K562 (cell line): Measurements from ENCODE around the gene AHCYL1. TPM values are rescaled to one million over a fixed set of nuclear protein-coding genes. Genes with fewer than 3 reads are reported as not detected.

Experiments used
- ATAC-seq: fragments of 200-7000 bp; cut with Tn5 transposase; 3 replicates; pipeline ENCODE4 v1.9.1; 2020; ENCODE audit warnings: moderate library complexity
- BruUV-seq: library from RNA; stranded (reverse); fragments of 400-500 nt; replicated peaks from 2 replicates; lab custom pipeline; 2021; lab: Mats Ljungman, UMichigan
- CTCF ChIA-PET: fragments of 300-600 bp; formaldehyde crosslinking; extraction: SDS; loops from one replicate; lab custom pipeline; 2021; ENCODE audit warnings: low intra/inter-chr PET ratio; lab: Yijun Ruan, JAX
- POLR2A ChIA-PET: fragments of 300-600, 350-650 bp; sonication (Branson Sonifier 250); formaldehyde crosslinking; extraction: SDS; loops from one replicate; lab custom pipeline; 2021; ENCODE audit warnings: antibody characterized with exemption, inconsistent platforms; lab: Yijun Ruan, JAX
- DNase-seq, 4 experiments: peaks; one replicate each; pipeline versions ENCODE4 v3.0.0 to v3.0.0-alpha.2; 2011 to 2018; ENCODE audit warnings: low spot score in 3 of 4, mixed read lengths in 3 of 4; ENCODE audit errors: extremely low read depth in 1 of 4
- FAIRE-seq: peaks from 2 replicates; lab custom pipeline; 2011; peaks lifted over from hg19 to GRCh38; lab: Jason Lieb, UNC
- H2AFZ ChIP-seq: 2 replicates; pipeline ENCODE4 v1.6.0; 2011; ENCODE audit warnings: low read depth, low read length, control low read depth, inconsistent platforms
- H3K27ac ChIP-seq: fragments of 200-600 bp; 3 replicates; pipeline ENCODE4 v1.8.0; 2011; ENCODE audit warnings: low read depth, mild to moderate bottlenecking, control low read depth, inconsistent platforms, low read length, moderate library complexity, mixed read lengths; ENCODE audit errors: extremely low read depth
- H3K27me3 ChIP-seq, 2 experiments: fragments of 300-600 bp in 1 of 2; 2 replicates in 1 of 2; 3 replicates in 1 of 2; pipeline versions ENCODE4 v1.6.0 to v1.8.0; 2011; ENCODE audit warnings: inconsistent platforms in 2 of 2, low read length in 2 of 2, mild to moderate bottlenecking in 1 of 2, mixed read lengths in 1 of 2, moderate library complexity in 1 of 2; ENCODE audit not compliant: control insufficient read depth in 2 of 2, insufficient read depth in 2 of 2
- H3K36me3 ChIP-seq: fragments of 300-600 bp; 3 replicates; pipeline ENCODE4 v1.8.0; 2011; ENCODE audit warnings: mild to moderate bottlenecking, low read length, inconsistent platforms; ENCODE audit not compliant: control insufficient read depth, insufficient read depth
- H3K4me1 ChIP-seq, 2 experiments: fragments of 200-600 bp in 1 of 2; replicated peaks in 1 of 2; 2 replicates in 1 of 2; 3 replicates in 1 of 2; pipeline versions ENCODE4 v1.5.1 to v1.8.0; 2011; ENCODE audit warnings: inconsistent platforms in 2 of 2, low read length in 2 of 2, mild to moderate bottlenecking in 1 of 2, mixed read lengths in 1 of 2, moderate library complexity in 1 of 2; ENCODE audit not compliant: control insufficient read depth in 2 of 2, insufficient read depth in 2 of 2
- H3K4me2 ChIP-seq: 2 replicates; pipeline ENCODE4 v1.6.1; 2011; ENCODE audit warnings: low read length, control low read depth, inconsistent platforms, mixed read lengths; ENCODE audit not compliant: insufficient read depth
- H3K4me3 ChIP-seq: fragments of 200-600 bp; sonication (generic), shearing (Covaris generic); 2 replicates; pipeline ENCODE4 v1.5.1; 2016; ENCODE audit warnings: control low read depth, inconsistent platforms
- H3K79me2 ChIP-seq: fragments of 200-600 bp; 3 replicates; pipeline ENCODE4 v1.8.0; 2011; ENCODE audit warnings: low read length, inconsistent platforms; ENCODE audit not compliant: control insufficient read depth, insufficient read depth
- H3K9ac ChIP-seq, 2 experiments: 2 replicates each; pipeline versions ENCODE4 v1.6.0 to v1.6.1; 2011; ENCODE audit warnings: low read depth in 2 of 2, low read length in 2 of 2, control low read depth in 1 of 2, inconsistent platforms in 1 of 2, mild to moderate bottlenecking in 1 of 2, mixed read lengths in 1 of 2; ENCODE audit not compliant: insufficient read depth in 1 of 2
- H3K9me1 ChIP-seq: one replicate; pipeline ENCODE4 v1.6.0; 2011; ENCODE audit warnings: inconsistent platforms, mild to moderate bottlenecking, low read length, moderate library complexity; ENCODE audit not compliant: control insufficient read depth, insufficient read depth
- H3K9me3 ChIP-seq: replicated peaks from 2 replicates; pipeline ENCODE4 v1.5.1; 2011; ENCODE audit warnings: low read depth, low read length, inconsistent platforms; ENCODE audit not compliant: control insufficient read depth, insufficient read depth
- H4K20me1 ChIP-seq: replicated peaks from 2 replicates; pipeline ENCODE4 v1.6.1; 2011; ENCODE audit warnings: low read length, inconsistent platforms, mixed read lengths; ENCODE audit not compliant: control insufficient read depth, insufficient read depth
- CC2D1A ChIP-seq: fragments of 450-650 bp; IDR thresholded peaks from 2 replicates; pipeline ENCODE4 v1.6.1; 2017; ENCODE audit warnings: mild to moderate bottlenecking
- GTF2A2 ChIP-seq: IDR thresholded peaks from 2 replicates; pipeline ENCODE4 v1.6.1; 2016; ENCODE audit warnings: mild to moderate bottlenecking, missing genetic modification characterization, missing compliant biosample characterization
- HNRNPK ChIP-seq: fragments of 200-400 bp; formaldehyde crosslinking; IDR thresholded peaks from one replicate; pipeline ENCODE4 v1.6.1; 2018; ENCODE audit warnings: mild to moderate bottlenecking, low read depth, low read length; ENCODE audit not compliant: poor library complexity, severe bottlenecking
- NUFIP1 ChIP-seq: fragments of 450-650 bp; IDR thresholded peaks from 2 replicates; pipeline ENCODE4 v1.6.1; 2018; ENCODE audit not compliant: partially characterized antibody
- POU5F1 ChIP-seq: fragments of 150-350 bp; IDR thresholded peaks from 2 replicates; pipeline ENCODE4 v1.6.1; 2014; ENCODE audit warnings: borderline replicate concordance, low read length, low read depth, mild to moderate bottlenecking; ENCODE audit not compliant: partially characterized antibody
- RBM25 ChIP-seq: fragments of 200-400 bp; formaldehyde crosslinking; IDR thresholded peaks from 2 replicates; pipeline ENCODE4 v1.6.1; 2018; ENCODE audit warnings: low read length, low read depth, moderate library complexity; ENCODE audit not compliant: severe bottlenecking
- THAP12 ChIP-seq: fragments of 250-450 bp; sonication (Bioruptor Pico); IDR thresholded peaks from 2 replicates; pipeline ENCODE4 v1.9.0; 2021; ENCODE audit warnings: mild to moderate bottlenecking, inconsistent platforms
- ZNF316 ChIP-seq: fragments of 450-650 bp; IDR thresholded peaks from 2 replicates; pipeline ENCODE4 v1.6.1; 2016
- ZNF586 ChIP-seq: fragments of 450-650 bp; formaldehyde crosslinking; conservative IDR thresholded peaks from 2 replicates; pipeline ENCODE4 v1.4.0; 2020; ENCODE audit warnings: mild to moderate bottlenecking, moderate library complexity
- in situ Hi-C: fragments of 300-500 bp; cut with MboI; formaldehyde crosslinking; loops from 4 replicates; pipeline ENCODE4 v1.15.0; 2018; ENCODE audit warnings: inconsistent platforms, mixed read lengths
- intact Hi-C: fragments of 100-400 bp; cut with micrococcal nuclease; formaldehyde crosslinking; loops from 2 replicates; pipeline ENCODE4 v1.14.2; 2022
- polyA plus RNA-seq, 8 experiments: library from polyadenylated mRNA; depleted of rRNA in 4 of 8; stranded (reverse) in 5 of 8; unstranded in 3 of 8; fragments of >200 nt; fragmentation: Nextera tagmentation in 2 of 8; fragmentation: Illumina TruSeq in 1 of 8; extraction: Ambion mirVana in 2 of 8; extraction: Trizol in 1 of 8; gene quantifications; 2 replicates each; pipeline versions ENCODE4 v1.2.1 to v1.2.3, GENCODE V29; 2011 to 2014; ENCODE audit warnings: inconsistent platforms in 1 of 8, missing spikeins in 1 of 8
- total RNA-seq, 7 experiments: library from RNA; depleted of rRNA in 6 of 7; stranded (reverse); fragments of >200 nt in 6 of 7; fragmentation: Illumina TruSeq in 2 of 7; extraction: Trizol in 2 of 7; gene quantifications; 2 replicates each; pipeline versions ENCODE4 v1.2.1 to v1.2.3, GENCODE V29; 2011 to 2021; ENCODE audit warnings: low replicate concordance in 1 of 7
- TF ChIP-seq, protein P1 (sequence below): fragments of 450-650 bp; formaldehyde crosslinking; IDR thresholded peaks from 2 replicates; pipeline ENCODE4 v1.4.0; 2022; ENCODE audit warnings: mild to moderate bottlenecking, moderate library complexity
- TF ChIP-seq, protein P2 (sequence below), 2 experiments: fragments of 450-650 bp; IDR thresholded peaks; 2 replicates each; pipeline ENCODE4 v1.6.1; 2018; ENCODE audit warnings: mild to moderate bottlenecking in 2 of 2, low read depth in 1 of 2; ENCODE audit not compliant: partially characterized antibody in 2 of 2

The AHCYL1 gene
- total and polyA plus RNA-seq, 9 of the 15 experiments (the other 6 are each of a cell fraction or from before 2014, with no cell fraction given), result 27.3 to 118 (median 44.5) TPM

DNA sequence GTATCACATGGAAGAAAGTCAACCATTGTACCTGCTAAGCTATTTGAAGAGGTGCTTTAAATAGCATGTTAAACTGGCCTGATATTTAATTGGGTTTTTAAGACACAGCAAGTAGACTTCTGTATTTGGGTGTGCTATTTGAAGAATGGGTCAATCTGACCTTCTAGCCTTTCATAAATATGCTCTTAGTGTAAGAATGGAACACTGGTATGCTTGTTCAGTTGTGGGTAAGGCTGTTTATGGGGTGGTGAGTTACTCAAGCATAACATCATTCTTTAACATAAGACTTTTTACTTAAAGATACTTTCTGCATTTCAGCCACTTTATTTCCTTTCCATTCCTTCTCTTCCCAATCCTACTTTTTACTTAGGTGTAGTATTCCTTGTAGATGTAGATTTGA is 21.4 kb downstream of the AHCYL1 start:
- no peak overlapping the region for H3K4me2 ChIP-seq
- H3K27ac ChIP-seq, result no peak overlapping the region
- no peak overlapping the region for H3K9ac ChIP-seq
- BruUV-seq, result no TSS peak
- in situ Hi-C loops (no loop called here), intact Hi-C loops (no loop called here)
- CTCF ChIA-PET, result interaction anchor here (0.8 kb wide), 1 partner anchor 501 kb away, joined by 3 read pairs; no protein-coding TSS in a partner anchor
- no peaks in the 10 kb centered on the region for H3K9me3 ChIP-seq
- no peak overlapping the region for H2AFZ ChIP-seq
- H3K36me3 ChIP-seq, result peaks cover 39% of the 10 kb centered on the region
- H4K20me1 ChIP-seq, result no peaks in the 10 kb centered on the region
- H3K4me3 ChIP-seq, result no peak overlapping the region
- H3K4me1 ChIP-seq, result peaks cover 14 to 37% of the 10 kb centered on the region in 2 experiments
- H3K27me3 ChIP-seq, result no peaks in the 10 kb centered on the region
- ATAC-seq (no peak), DNase-seq (no peak), FAIRE-seq (no peak)
- POLR2A ChIA-PET, result interaction anchor here (0.7 to 1.1 kb wide), 3 partner anchors 10 to 233 kb away, joined by 3 to 4 read pairs (median 3); no protein-coding TSS in a partner anchor
- H3K9me1 ChIP-seq, result no peaks in the 10 kb centered on the region
- H3K79me2 ChIP-seq, result peaks cover 49% of the 10 kb centered on the region
- TF ChIP-seq POU5F1 (no peak), ZNF316 (no peak), CC2D1A (no peak), GTF2A2 (tag) (no peak), NUFIP1 (no peak), RBM25 (no peak), HNRNPK (no peak), THAP12 (CRISPR knock-in tag) (no peak), ZNF586 (CRISPR knock-in tag) (no peak)
- TF ChIP-seq, protein P1, sequence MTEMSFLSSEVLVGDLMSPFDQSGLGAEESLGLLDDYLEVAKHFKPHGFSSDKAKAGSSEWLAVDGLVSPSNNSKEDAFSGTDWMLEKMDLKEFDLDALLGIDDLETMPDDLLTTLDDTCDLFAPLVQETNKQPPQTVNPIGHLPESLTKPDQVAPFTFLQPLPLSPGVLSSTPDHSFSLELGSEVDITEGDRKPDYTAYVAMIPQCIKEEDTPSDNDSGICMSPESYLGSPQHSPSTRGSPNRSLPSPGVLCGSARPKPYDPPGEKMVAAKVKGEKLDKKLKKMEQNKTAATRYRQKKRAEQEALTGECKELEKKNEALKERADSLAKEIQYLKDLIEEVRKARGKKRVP (CRISPR knock-in tag), result no peak
- TF ChIP-seq, protein P2, sequence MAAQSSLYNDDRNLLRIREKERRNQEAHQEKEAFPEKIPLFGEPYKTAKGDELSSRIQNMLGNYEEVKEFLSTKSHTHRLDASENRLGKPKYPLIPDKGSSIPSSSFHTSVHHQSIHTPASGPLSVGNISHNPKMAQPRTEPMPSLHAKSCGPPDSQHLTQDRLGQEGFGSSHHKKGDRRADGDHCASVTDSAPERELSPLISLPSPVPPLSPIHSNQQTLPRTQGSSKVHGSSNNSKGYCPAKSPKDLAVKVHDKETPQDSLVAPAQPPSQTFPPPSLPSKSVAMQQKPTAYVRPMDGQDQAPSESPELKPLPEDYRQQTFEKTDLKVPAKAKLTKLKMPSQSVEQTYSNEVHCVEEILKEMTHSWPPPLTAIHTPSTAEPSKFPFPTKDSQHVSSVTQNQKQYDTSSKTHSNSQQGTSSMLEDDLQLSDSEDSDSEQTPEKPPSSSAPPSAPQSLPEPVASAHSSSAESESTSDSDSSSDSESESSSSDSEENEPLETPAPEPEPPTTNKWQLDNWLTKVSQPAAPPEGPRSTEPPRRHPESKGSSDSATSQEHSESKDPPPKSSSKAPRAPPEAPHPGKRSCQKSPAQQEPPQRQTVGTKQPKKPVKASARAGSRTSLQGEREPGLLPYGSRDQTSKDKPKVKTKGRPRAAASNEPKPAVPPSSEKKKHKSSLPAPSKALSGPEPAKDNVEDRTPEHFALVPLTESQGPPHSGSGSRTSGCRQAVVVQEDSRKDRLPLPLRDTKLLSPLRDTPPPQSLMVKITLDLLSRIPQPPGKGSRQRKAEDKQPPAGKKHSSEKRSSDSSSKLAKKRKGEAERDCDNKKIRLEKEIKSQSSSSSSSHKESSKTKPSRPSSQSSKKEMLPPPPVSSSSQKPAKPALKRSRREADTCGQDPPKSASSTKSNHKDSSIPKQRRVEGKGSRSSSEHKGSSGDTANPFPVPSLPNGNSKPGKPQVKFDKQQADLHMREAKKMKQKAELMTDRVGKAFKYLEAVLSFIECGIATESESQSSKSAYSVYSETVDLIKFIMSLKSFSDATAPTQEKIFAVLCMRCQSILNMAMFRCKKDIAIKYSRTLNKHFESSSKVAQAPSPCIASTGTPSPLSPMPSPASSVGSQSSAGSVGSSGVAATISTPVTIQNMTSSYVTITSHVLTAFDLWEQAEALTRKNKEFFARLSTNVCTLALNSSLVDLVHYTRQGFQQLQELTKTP (IDR thresholded peaks at IDR 0.05; ENCODE audit: low read depth in 1 of 2, partially characterized antibody in 2 of 2), result no peak
